Right renal cortex interstitium (tissue), 3 donors: ENCODE measurements around the gene CD320. TPM values are rescaled to one million over a fixed set of nuclear protein-coding genes. Genes with fewer than 3 reads are reported as not detected.
"Not testable (repeated sequence)": the region's sequence is repeated elsewhere in the genome, so short reads cannot be mapped to it uniquely, and the experiment has no call there.

Source experiments
- DNase-seq, 3 donors: peaks; one replicate each; pipeline ENCODE4 v3.0.0-alpha.2; 2013; ENCODE audit warnings: low read depth in 3 of 3, low spot score in 2 of 3
- polyA plus RNA-seq, 3 donors: library from polyadenylated mRNA; unstranded; fragments of 120-200 nt; gene quantifications; one replicate each; pipeline ENCODE4 v1.2.1, GENCODE V29; 2013; ENCODE audit not compliant: insufficient read length in 3 of 3

Gene CD320
- polyA plus RNA-seq, 3 donors, result 24.2 to 25.9 (median 24.7) TPM

DNA sequence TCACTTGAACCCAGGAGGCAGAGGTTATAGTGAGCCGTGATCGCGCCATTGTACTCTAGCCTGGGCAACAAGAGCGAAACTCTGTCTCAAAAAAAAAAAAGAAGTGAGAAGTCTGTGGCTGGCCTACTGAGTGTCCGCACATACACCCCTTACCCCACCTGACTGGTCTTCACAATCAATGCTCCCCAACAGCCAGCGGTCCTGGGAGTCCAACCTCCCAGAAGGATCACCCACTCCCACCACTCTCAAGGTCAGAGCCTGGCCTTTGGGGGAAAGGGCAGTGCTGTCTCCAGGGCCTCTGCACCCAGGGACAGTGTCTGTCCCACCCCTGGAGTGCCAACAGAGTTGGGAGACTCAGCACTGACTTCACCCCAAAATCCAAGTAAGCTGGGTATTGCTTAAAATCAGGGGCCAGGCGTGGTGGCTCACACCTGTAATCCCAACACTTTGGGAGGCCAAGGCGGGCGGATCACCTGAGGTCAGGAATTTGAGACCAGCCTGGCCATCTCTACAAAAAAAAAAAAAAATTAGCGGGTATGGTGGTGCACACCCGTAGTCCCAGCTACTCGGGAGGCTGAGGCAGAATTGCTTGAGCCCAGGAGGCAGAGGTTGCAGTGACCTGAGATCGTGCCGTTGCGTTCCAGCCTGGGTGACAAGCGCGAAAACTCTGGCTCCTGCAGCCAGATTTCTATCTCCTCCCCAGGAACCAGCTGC, 2.3 kb upstream of the CD320 start:
- no peak for DNase-seq

DNA sequence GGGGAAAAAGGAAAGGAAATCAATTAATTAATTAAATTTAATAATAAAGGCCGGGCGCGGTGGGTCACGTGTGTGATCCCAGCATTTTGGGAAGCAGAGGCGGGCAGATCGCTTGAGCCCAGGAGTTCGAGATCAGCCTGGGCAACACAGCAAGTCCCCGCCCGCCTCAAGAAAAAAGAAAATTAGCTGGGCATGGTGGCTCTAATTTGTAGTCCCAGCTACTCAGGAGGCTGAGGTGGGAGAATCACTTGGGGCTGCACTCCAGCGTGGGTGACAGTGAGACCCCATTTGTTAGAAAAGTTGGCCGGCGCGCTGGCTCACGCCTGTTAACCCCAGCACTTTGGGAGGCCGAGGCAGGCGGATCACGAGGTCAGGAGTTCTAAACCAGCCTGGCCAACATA, 733 bp upstream of the CD320 start:
- no peak for DNase-seq

DNA sequence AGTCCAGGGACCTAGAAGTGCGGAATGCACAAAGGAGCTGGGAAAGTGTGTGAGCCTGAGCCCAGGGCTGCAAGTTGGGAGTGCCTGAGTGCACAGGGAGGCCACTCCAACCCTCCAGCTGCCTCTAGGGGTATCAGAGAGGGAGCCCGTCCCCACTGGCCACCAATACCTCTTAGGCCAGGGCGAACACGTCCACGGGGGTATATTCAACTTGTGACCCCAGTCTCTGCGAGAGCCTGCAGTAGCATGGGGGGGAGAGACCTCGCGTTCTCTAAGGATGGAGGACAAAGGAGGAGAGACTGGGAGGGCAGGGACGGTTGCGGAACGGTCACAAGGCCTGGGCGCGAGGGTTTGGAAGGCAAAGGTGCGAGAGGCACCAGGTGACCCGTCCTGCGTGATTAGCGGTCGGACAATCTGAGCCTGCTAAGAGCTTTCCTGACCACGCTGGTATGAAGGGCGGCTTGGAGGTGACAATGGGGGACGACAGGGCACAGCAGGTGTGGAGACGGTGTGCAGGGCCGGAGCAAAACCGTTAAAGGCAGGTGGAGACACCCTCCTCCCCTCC, 676 bp downstream of the CD320 start:
- DNase-seq, result no peak

DNA sequence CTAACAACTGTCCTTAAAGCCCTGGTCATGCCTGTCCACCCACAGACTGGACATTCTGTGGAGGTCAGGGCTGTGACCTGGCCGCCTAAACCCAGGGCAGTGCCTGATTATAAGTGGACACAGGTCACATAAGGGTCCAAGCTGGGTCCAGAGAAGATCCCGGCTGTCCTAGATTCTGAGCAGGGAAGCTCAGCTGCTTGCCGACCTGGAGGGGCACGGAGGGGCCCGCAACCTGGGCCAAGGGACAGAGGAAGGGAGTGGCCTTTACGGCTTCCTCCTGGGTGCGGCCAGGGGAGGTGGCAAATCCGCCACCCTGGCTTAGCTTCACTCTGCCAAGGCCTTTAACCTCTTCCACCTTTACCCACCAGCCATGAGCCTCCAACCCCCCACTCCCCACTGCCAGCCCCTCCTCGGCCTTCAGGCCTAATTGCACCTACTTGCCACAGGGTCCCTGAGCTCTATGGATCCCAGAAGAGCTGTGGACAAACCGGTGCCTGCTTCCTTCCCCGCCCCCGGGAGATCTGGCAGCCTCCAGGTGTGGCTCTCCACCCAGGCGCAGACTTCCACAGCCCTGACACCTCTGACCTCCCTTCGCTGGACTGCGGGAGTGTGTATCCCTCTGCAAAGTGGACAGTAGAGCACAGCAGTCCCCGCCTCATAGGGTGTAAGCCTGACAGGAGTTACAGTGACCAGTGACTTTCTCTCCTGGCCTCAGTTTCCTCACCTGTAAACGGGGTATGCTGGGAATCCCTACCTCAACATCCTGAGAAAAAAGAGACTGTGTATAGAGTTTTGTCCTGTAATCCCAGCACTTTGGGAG, 1.7 kb downstream of the CD320 start:
- no peak for DNase-seq

DNA sequence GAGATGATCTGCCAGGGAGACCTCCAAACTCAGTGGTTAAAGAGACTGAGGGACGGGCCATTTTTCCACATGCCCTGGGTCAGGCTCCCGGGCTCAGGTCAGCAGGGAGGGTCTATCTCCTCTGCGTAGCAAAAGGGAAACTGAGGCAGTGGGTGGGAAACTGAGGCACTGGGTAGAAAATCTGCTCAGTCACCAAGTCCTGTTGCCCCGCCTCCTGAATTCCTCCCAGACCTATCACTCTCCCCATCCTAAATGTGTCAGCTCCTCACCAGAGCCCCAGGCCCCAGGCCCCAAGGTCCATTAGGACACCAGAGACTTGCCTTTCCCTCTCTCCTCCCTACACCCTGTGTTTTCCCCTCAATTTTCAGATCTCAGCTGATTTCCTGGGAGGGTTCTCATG, 2.4 kb downstream of the CD320 start:
- DNase-seq, result no peak

DNA sequence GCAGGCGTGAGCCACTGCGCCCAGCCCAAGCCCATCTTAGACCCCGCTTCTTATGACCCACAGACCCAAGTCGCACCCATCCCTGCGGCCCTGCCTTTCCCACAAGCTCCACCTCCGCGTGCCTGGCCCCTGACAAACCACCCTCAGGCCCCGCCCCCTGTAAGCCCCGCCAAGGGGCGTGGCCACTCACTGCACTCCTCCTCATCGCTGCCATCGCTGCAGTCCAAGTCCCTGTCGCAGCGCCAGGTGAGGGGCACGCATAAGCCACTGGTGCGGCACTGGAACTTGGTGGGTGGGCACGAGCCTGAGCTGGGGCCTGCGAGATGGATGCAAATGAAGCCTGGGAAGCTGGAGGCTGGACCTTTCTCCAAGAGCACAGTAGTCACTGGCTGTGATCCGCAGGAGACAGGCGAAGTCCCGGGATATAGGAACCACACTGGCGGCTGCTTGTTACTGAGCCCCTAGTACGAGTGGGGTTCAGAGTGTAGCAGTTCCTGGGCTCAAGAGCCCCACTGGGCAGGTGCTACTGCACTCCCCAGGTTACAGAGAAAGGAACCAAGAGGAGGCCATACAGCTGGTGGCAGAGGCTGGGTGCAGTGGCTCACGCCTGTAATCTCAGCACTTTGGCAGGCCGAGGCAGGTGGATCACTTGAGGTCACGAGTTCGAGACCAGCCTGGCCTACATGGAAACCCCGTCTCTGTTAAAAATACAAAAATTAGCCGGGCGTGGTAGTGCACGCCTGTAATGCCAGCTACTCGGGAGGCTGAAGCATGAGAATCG, 3.1 kb downstream of the CD320 start:
- DNase-seq, result no peak

DNA sequence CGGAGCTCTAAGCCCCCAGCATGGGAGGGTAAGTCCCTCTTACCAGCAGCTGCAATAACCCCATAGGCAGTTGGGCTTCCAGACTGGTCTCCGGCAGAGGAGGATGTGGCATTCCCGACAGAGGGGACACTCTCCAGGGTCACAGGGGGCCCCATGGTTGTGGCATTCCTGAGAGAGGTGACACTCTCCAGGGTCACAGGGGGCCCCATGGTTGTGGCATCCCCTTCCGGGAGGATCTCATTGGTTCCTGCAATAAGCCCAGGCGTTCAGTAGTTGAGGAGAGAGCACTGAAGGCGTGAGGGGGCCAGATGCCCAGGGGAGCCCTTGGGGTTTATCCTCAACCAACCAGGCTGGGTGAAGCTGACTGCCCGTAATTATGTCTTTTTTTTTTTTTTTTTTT, 5.4 kb downstream of the CD320 start:
- DNase-seq, result no peak

DNA sequence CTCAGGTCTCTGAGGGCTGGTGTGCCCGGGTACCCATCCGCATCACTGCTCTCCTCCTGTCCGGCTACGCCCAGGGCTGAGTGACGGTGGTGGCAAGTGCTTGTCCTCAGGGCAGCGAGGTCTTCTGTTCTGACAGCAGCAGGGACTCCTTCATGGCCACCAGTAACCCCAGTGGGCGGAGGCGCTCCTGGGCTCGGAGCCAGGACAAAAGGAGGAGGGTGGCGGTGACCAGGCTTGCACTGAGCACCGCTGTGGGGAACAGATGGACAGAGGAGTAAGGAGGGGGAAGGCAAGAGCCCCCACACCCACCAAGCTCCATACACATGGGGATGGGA, 5.8 kb downstream of the CD320 start:
- DNase-seq, result no peak

DNA sequence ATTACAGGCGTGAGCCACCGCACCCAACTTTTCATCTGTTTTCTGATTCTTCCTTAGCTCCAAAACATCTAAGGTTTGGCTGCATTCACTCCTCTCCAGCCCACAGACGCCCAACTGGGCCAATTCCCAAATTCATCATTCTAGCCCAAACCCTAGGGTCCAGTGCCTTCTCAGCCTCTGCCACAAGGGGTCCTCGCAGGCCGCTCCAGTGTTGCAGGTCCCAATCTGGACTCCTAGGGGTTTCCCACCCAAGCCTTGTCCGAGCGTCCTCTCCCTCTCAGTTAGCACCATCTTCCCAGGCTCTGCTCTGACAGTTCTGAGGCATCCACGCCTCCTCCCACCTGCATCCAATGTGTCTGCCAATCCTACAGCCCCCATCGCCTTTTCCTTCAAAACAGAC, 16.8 kb downstream of the CD320 start:
- not testable (repeated sequence) for DNase-seq

DNA sequence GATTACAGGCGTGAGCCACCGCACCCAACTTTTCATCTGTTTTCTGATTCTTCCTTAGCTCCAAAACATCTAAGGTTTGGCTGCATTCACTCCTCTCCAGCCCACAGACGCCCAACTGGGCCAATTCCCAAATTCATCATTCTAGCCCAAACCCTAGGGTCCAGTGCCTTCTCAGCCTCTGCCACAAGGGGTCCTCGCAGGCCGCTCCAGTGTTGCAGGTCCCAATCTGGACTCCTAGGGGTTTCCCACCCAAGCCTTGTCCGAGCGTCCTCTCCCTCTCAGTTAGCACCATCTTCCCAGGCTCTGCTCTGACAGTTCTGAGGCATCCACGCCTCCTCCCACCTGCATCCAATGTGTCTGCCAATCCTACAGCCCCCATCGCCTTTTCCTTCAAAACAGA, 31.6 kb downstream of the CD320 start:
- not testable (repeated sequence) for DNase-seq

DNA sequence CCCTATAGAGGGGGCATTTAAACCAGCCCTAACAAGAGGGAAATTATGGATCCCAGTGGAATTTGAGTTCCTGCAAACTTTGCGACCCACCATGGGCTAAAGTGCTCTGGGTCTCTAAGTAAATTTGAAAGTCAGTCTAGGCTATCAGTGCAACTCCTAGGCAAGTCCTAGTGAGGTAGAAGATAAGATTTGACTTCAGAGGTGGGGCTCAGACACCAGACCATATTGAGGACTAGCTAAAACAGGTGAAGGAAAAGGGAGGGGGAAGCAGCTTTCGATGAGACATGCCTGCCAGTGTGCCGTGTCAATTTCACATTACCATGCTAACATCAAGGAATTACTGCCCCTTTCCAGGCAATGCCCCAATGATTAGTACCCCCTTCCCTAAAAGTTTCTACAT, 38.4 kb downstream of the CD320 start:
- DNase-seq, result no peak

DNA sequence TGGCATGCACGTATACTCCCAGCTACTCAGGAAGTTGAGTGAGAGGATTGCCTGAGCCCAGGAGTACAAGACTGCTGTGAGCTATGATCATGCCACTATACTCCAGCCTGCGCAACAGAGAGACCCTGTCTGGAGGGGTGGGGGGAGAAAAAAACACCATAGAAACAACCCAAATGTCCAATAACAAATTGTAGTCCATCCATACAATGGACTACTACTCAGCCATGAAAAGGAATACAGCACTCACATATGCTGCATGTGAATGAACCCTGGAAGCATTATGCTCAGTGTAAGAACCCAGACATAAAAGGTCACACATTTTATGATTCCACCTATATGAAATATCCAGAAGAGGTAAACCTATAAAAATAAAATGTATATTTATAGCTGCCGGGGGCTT, 42.3 kb downstream of the CD320 start:
- DNase-seq, result no peak

DNA sequence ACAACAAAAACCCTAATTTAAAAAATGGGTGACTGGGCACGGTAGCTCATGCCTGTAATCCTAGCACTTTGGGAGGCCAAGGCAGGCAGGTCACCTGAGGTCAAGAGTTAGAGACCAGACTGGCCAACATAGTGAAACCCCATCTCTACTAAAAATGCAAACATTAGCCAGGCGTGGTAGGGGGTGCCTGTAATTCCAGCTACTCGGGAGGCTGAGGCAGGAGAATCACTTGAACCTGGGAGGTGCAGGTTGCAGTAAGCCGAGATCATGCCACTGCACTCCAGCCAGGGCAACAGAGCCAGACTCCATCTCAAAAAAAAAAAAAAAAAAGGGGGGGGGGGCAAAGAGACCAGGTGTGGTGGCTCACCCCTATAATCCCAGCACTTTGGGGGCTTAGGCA, 43.9 kb downstream of the CD320 start:
- DNase-seq, result not testable (repeated sequence)

DNA sequence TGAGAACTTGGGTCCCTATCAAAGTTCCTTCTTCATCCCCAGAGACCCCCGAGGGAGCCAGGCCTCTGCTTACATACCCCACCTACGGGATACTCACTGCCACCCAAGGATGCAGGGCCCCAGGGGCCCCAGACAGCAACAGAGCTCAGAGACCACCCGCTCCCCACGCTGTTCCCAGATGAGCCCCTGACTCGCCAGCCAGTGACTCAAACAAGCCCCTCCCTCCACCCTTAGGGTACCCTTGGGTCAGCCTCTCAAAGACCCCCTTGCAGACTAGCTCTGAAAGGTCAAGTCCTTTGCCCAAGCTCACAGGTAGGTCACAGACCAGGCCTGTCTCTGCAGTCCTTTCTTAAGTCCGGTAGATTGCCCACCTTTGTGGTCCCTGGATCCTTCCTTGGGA, 45.7 kb downstream of the CD320 start:
- DNase-seq, result no peak

DNA sequence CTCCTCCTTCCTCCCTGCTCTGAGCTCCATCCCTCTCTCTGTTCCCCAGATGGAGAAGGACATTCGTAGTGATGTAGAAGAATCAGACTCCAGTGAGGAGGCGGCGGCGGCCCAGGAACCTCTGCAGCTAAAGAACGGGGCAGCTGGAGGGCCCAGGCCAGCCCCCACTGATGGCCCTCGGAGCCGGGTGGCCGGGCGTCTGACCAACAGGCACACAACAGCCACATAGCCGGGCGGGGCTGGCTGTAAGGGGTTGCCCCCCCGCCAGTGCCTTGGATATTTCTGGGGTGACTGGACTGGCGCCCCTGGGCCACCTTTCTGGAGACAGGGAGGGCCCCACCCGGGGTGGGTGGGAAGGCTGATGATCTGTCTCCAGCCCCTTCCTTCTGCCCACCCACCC, 46.3 kb downstream of the CD320 start:
- DNase-seq, result no peak

DNA sequence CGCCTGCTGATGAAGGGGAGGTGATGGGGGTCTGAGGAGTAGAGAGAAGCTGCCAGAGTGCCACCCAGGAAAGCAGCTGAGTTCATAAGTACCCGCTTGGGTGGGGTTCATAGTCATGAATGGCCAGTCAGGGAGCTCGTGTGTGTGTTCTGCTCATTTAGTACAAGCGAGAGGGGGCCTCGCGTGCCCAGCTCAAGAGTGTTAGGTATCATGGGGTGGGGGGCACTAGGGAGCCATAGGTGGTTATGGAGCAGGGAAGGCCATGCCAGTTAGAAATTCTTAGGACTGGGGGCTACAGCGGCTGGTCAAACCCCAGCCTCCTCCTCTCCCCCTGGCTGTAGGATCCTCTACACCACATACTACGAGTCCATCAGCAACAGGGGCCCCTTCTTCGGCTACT, 46.8 kb downstream of the CD320 start:
- DNase-seq, result no peak

DNA sequence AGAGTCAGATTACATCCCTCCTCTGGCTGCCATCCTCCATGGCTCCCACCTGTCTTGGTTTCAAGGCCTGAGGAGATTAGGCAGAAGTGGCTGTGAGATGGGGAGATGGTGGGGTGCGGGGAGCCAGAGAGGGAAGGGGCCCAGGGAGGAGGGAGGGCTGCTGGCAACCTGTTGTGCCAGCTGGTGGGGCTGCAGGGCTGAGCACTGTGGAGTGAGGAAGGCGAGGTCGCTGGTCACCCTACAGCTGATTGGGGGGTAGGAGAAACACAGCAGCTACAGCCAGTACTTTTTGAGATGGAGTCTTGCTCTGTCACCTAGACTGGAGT, 48.3 kb downstream of the CD320 start:
- no peak for DNase-seq

DNA sequence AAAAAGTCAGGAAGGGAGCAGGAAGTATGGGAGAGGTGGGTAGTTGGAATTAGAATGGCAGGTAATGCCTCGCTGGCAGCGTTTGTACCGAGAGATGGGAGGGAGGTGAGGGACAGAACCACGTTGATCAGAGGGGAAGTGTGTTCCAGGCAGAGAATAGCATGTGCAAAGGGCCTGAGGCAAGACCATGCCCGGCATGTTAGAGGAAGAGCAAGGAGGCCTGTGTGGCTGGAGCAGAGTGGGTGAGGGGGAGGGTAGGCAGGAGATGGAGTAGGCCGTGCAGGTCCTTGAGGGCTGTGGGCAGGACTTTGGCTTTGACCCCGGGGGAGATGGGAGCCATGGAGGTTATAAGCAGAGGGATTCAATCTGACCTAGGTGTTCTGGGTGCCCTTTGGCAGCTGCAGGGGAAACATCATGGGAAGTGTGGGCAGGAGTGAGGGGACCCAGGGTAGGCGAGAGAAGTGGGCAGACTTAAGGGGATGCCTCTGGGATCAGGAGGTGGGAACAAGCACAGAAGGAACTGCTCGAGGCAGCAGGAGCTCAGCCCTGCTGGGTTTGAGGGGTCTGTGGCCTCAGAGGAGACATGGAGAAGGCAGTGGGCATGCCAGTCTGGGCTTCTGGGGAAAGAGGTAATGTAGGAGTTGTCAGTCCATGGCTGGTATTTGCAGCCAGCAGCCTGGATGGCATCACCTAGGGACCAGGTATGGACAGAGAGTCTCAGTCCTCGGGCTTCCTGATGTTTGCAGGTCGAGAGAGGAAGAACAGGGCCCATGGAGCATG, 48.8 kb downstream of the CD320 start:
- no peak for DNase-seq

DNA sequence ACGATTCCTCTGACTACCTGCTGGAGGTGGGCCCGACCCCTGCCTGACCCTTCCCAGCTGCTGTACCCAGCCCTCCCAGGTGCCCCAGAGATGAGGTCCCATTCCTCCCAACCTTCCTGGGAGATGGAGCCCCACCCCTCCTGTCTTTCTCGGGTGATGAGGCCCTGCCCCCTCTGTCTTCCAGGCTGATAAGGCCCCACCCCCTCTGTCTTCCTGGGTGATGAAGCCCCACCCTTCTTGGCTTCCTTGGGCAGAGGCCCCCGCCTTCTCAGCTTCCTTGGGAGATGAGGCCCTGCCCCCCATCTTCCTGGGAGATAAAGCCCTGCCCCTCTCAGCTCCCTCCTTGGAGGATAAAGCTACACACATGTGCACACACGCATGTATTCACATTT, 51.1 kb downstream of the CD320 start:
- DNase-seq, result no peak

DNA sequence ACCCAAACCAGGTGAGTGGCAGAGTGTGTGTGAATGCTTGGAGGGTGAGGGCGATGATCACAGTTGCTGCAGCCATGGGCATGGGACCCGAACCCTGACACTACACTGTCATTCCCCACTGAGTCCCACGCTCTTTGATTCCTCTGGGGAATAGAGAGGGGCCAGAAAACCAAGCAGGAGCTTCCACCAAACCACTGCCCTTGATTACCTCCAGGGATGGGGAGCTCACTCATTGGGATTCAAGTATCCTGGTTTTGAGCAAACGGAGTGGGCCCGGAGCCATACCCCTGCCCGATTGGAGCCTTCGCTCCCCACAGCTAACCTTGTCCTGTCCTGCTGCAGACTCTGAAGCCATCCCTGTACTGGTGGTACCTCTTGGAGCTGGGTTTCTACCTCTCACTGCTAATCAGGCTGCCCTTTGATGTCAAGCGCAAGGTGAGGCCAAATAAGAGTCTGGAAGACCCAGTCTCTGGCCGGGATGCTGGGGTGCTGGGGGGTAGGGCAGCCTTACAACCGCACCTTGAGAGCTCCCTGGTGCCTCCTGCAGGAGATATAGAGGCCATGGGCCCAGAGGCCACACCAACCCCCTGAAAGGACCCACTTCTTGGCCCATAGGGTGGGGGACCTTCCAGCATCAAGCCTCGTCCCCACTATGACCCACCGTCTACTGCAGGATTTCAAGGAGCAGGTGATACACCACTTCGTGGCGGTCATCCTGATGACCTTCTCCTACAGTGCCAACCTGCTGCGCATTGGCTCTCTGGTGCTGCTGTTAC, 51.7 kb downstream of the CD320 start:
- no peak for DNase-seq
